Fibroblast of lung (primary cell): ENCODE data around the gene COBL. TPM values are rescaled to one million over a fixed set of nuclear protein-coding genes. Genes with fewer than 3 reads are reported as not detected.

Experiments
- DNase-seq, 2 donors: peaks; one replicate each; pipeline versions ENCODE4 v3.0.0 to v3.0.0-alpha.2; 2010; ENCODE audit warnings: low read depth in 2 of 2
- H2AFZ ChIP-seq: 2 replicates; pipeline ENCODE4 v1.5.1; 2012; ENCODE audit warnings: low read length, control low read depth, inconsistent platforms
- H3K27ac ChIP-seq: 2 replicates; pipeline ENCODE4 v1.5.1; 2011; ENCODE audit warnings: low read length, control low read depth; ENCODE audit not compliant: insufficient read depth
- H3K27me3 ChIP-seq: 2 replicates; pipeline ENCODE4 v1.5.1; 2011; ENCODE audit warnings: mild to moderate bottlenecking, low read length; ENCODE audit not compliant: control insufficient read depth, insufficient read depth
- H3K36me3 ChIP-seq: 2 replicates; pipeline ENCODE4 v1.5.1; 2011; ENCODE audit warnings: low read length; ENCODE audit not compliant: control insufficient read depth, insufficient read depth
- H3K4me1 ChIP-seq: 2 replicates; pipeline ENCODE4 v1.5.1; 2011; ENCODE audit warnings: low read length; ENCODE audit not compliant: control insufficient read depth, insufficient read depth; ENCODE audit errors: extremely low read depth
- H3K4me2 ChIP-seq: 2 replicates; pipeline ENCODE4 v1.5.1; 2011; ENCODE audit warnings: low read length, control low read depth; ENCODE audit not compliant: insufficient read depth; ENCODE audit errors: extremely low read depth
- H3K4me3 ChIP-seq, 4 experiments: fragments of 200-600 bp in 1 of 4; sonication (generic) in 1 of 4; replicated peaks in 1 of 4; 2 replicates each; pipeline ENCODE4 v1.5.1; 2011 to 2016; ENCODE audit warnings: low read length in 4 of 4, low read depth in 3 of 4, mild to moderate bottlenecking in 3 of 4, control low read depth in 2 of 4, inconsistent platforms in 1 of 4, mixed read lengths in 1 of 4; ENCODE audit not compliant: insufficient read depth in 1 of 4; ENCODE audit errors: control extremely low read depth in 1 of 4
- H3K79me2 ChIP-seq: 2 replicates; pipeline ENCODE4 v1.5.1; 2012; ENCODE audit warnings: mild to moderate bottlenecking, low read length, inconsistent platforms; ENCODE audit not compliant: control insufficient read depth, insufficient read depth
- H3K9ac ChIP-seq: 2 replicates; pipeline ENCODE4 v1.5.1; 2011; ENCODE audit warnings: mild to moderate bottlenecking, low read length, control low read depth; ENCODE audit not compliant: insufficient read depth
- H3K9me3 ChIP-seq: 2 replicates; pipeline ENCODE4 v1.5.1; 2012; ENCODE audit warnings: low read depth, low read length; ENCODE audit not compliant: control insufficient read depth, insufficient read depth
- H4K20me1 ChIP-seq: 2 replicates; pipeline ENCODE4 v1.5.1; 2011; ENCODE audit warnings: low read length; ENCODE audit not compliant: control insufficient read depth, insufficient read depth; ENCODE audit errors: extremely low read depth
- CTCF ChIP-seq, 2 donors: IDR thresholded peaks in 1 of 2; conservative IDR thresholded peaks in 1 of 2; 1 replicate in 1 of 2; 2 replicates in 1 of 2; pipeline ENCODE4 v1.5.1; 2011 to 2012; ENCODE audit warnings: low read length in 2 of 2, control low read depth in 1 of 2, inconsistent platforms in 1 of 2, low read depth in 1 of 2, mild to moderate bottlenecking in 1 of 2
- EZH2 ChIP-seq: IDR thresholded peaks from 2 replicates; pipeline ENCODE4 v1.5.1; 2012; ENCODE audit warnings: low read length, control low read depth, mild to moderate bottlenecking; ENCODE audit errors: missing control alignments
- polyA plus RNA-seq, 2 donors: library from polyadenylated mRNA; depleted of rRNA in 1 of 2; stranded (reverse) in 1 of 2; unstranded in 1 of 2; fragments of >200 nt; gene quantifications; 2 replicates each; pipeline ENCODE4 v1.2.1, GENCODE V29; 2011 to 2012; ENCODE audit warnings: missing spikeins in 1 of 2
- total RNA-seq: library from RNA; depleted of rRNA; stranded (reverse); fragments of >200 nt; gene quantifications from 2 replicates; pipeline ENCODE4 v1.2.1, GENCODE V29; 2014

COBL gene
- total and polyA plus RNA-seq, 2 donors (not counting 1 experiment from before 2014, with no cell fraction given), result 0.10 to 0.33 TPM

DNA sequence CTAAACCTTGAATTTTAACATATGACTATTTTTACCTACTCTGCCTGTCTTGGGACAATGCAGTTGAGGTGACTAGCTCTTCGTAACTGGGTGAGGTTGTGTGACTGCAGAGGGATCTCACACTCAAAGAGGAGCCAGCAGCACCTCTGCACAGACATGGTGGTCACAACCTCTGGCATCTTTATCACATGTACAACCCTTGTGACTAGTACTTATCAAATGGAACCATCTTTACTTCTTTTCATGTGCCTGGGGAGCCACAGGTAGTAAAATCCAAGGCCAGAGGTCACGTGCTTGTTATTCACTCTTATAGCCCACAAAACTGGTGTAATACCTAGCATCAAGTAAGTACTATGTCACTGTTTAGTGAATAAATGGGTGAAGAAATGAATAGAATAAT is 244.3 kb downstream of the COBL start:
- no peak for DNase-seq
- Histone ChIP-seq H3K27ac (no peak overlapping the region), H3K79me2 (no peaks in the 10 kb centered on the region), H4K20me1 (no peaks in the 10 kb centered on the region), H2AFZ (no peak overlapping the region), H3K4me1 (peaks cover 3% of the 10 kb centered on the region), H3K4me3 (no peak overlapping the region), H3K9ac (no peak overlapping the region), H3K9me3 (no peaks in the 10 kb centered on the region), H3K27me3 (no peaks in the 10 kb centered on the region), H3K4me2 (no peak overlapping the region), H3K36me3 (no peaks in the 10 kb centered on the region)
- TF ChIP-seq CTCF (conservative IDR thresholded peaks at IDR 0.05 in 1 of 2, IDR thresholded peaks at IDR 0.05 in 1 of 2; ENCODE audit: low read depth in 1 of 2, low read length in 2 of 2), result no peak
- TF ChIP-seq EZH2, result no peak

DNA sequence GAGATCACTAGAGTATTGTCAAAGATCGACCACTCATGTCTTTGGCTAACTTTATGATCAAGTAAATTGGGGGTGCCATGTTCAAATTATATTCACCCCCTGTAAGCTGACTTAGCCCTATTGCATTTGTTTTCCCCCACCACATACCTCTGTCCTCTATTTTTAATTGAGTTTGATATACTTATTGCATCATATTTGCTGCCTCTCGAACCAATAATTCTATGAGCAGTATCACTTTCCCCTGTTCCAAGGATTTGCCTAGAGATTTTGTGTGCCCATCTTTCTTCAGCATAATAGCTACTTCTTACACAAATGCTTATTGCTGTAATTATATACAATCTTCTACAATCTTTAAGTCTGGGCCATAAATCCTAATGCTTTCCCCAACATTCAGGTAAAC is 245.2 kb downstream of the COBL start:
- no peaks in the 10 kb centered on the region for H4K20me1 ChIP-seq
- peaks cover 3% of the 10 kb centered on the region for H3K4me1 ChIP-seq
- no peak overlapping the region for H3K27ac ChIP-seq
- no peak overlapping the region for H2AFZ ChIP-seq
- no peak overlapping the region for H3K9ac ChIP-seq
- H3K4me2 ChIP-seq, result no peak overlapping the region
- TF ChIP-seq EZH2, result no peak
- H3K27me3 ChIP-seq, result no peaks in the 10 kb centered on the region
- DNase-seq, result no peak
- no peak overlapping the region for H3K4me3 ChIP-seq
- H3K36me3 ChIP-seq, result no peaks in the 10 kb centered on the region
- H3K9me3 ChIP-seq, result no peaks in the 10 kb centered on the region
- H3K79me2 ChIP-seq, result no peaks in the 10 kb centered on the region

DNA sequence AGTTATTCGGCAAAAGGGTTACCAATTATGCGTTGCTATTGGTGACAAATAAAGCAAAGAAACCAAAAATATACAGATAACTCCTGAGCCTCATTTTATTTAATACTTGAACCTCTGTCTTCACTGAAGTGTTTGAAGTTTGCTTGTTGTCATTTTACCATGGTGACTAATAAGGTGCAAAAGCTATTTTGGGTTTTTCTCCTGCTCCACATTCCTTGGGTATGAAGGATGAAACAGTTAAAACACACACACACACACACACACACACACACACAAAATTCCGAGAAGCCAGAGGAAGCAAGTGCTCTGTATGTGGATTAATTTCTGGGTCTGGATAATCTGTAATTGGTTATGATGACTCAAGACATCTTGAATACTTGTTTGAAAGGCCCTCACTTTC is 246.5 kb downstream of the COBL start:
- H3K36me3 ChIP-seq, result no peaks in the 10 kb centered on the region
- H4K20me1 ChIP-seq, result no peaks in the 10 kb centered on the region
- H3K27me3 ChIP-seq, result no peaks in the 10 kb centered on the region
- TF ChIP-seq CTCF (conservative IDR thresholded peaks at IDR 0.05 in 1 of 2, IDR thresholded peaks at IDR 0.05 in 1 of 2; ENCODE audit: low read depth in 1 of 2, low read length in 2 of 2) (no peak), EZH2 (no peak)
- no peak overlapping the region for H3K4me2 ChIP-seq
- H3K79me2 ChIP-seq, result no peaks in the 10 kb centered on the region
- no peak overlapping the region for H3K27ac ChIP-seq
- no peak overlapping the region for H3K4me3 ChIP-seq
- H3K4me1 ChIP-seq, result peaks cover 3% of the 10 kb centered on the region
- H3K9me3 ChIP-seq, result no peaks in the 10 kb centered on the region
- H2AFZ ChIP-seq, result no peak overlapping the region
- peak in 1 of 2 donors; percentile 65 for DNase-seq
- H3K9ac ChIP-seq, result no peak overlapping the region
